Measurements from ENCODE around the gene ANKS6.
"Not testable (repeated sequence)": the region's sequence is repeated elsewhere in the genome, so short reads cannot be mapped to it uniquely, and the experiment has no call there.

The ANKS6 gene

GRCh38 chr9:98701576-98701975 is 94.8 kb downstream of the ANKS6 start:
- DNase-seq (ENCODE audit: low read depth) = no peak

- DNase-seq (ENCODE audit: low read depth) = no peak
Measured at GRCh38 chr9:98700801-98701200, 95.6 kb downstream of the ANKS6 start.

- no peak for DNase-seq (ENCODE audit: low read depth)
Measured at GRCh38 chr9:98698856-98699255, 97.5 kb downstream of the ANKS6 start.

- no peak for DNase-seq (ENCODE audit: low read depth)
Measured at GRCh38 chr9:98694943-98695342, 101.4 kb downstream of the ANKS6 start.

- no peak for DNase-seq (ENCODE audit: low read depth)
Measured at GRCh38 chr9:98692392-98692791, 104.0 kb downstream of the ANKS6 start.

GRCh38 chr9:98691890-98692289 is 104.5 kb downstream of the ANKS6 start:
- no peak for DNase-seq (ENCODE audit: low read depth)

GRCh38 chr9:98690686-98691085 is 105.7 kb downstream of the ANKS6 start:
- no peak for DNase-seq (ENCODE audit: low read depth)

- no peak for DNase-seq (ENCODE audit: low read depth)
Measured at GRCh38 chr9:98688710-98689495, 107.5 kb downstream of the ANKS6 start.

- DNase-seq (ENCODE audit: low read depth) = no peak
Measured at GRCh38 chr9:98687911-98688310, 108.4 kb downstream of the ANKS6 start.

GRCh38 chr9:98686961-98687855 is 109.1 kb downstream of the ANKS6 start:
- no peak for DNase-seq (ENCODE audit: low read depth)

- DNase-seq (ENCODE audit: low read depth) = not testable (repeated sequence)
Measured at GRCh38 chr9:98684816-98685215, 111.5 kb downstream of the ANKS6 start.

Measured in stimulated activated CD8-positive, alpha-beta memory T cell treated with anti-CD3 and anti-CD28 coated beads, Interleukin-12 subunit alpha, Interleukin-12 subunit beta, amount 100 ng/mL, for 1 hour (primary cell).